ENCODE measurements around the gene SHLD2.
"Not testable (repeated sequence)": the region's sequence is repeated elsewhere in the genome, so short reads cannot be mapped to it uniquely, and the experiment has no call there.

DNA sequence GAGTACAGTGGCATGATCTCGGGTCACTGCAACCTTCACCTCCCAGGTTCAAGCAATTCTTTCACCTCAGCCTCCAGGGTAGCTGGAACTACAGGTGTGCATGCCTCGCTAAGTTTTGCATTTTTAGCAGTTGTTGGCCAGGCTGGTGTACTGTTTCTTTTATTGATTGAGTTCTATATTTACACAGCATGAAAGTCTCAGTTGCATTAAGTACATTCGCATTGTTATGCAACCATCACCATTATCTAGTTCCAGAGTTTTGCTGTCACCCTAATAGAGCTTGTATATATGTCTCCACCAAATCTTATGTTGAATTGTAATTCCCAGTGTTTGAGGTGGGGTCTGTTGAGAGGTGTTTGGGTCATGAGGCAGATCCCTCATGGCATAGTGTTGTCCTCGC lies 28.3 kb downstream of the SHLD2 start:
- not testable (repeated sequence) for TF ChIP-seq TAF1 (IDR thresholded peaks at IDR 0.05; ENCODE audit: borderline replicate concordance, low read depth, low read length); POLR2A (IDR thresholded peaks at IDR 0.05; ENCODE audit: low read depth, low read length); POLR2AphosphoS5 (IDR thresholded peaks at IDR 0.05; ENCODE audit: low read depth, low read length)

Data from GM12892 (cell line).